ENCODE results near the gene ST8SIA2.
A peak's percentile ranks its signal among the peaks of the same experiment; 100 is the strongest.

The ST8SIA2 gene

GRCh38 chr15:92377083-92377789 lies 16.4 kb upstream of the ST8SIA2 start:
- no peaks in the 10 kb centered on the region for H3K27me3 ChIP-seq (ENCODE audit: insufficient read depth, low read depth, severe bottlenecking)
- H3K36me3 ChIP-seq, result no peaks in the 10 kb centered on the region
- peak; percentile 19 for DNase-seq
- H3K4me3 ChIP-seq (ENCODE audit: low read depth, low read length), result no peak overlapping the region
- H3K27ac ChIP-seq, result no peak overlapping the region
- H3K9me3 ChIP-seq (ENCODE audit: severe bottlenecking), result no peaks in the 10 kb centered on the region
- TF ChIP-seq CTCF (IDR thresholded peaks at IDR 0.05; ENCODE audit: low read depth, low read length), result no peak

GRCh38 chr15:92383519-92384324 lies 10.0 kb upstream of the ST8SIA2 start:
- peak; percentile 60 for TF ChIP-seq CTCF (IDR thresholded peaks at IDR 0.05; ENCODE audit: low read depth, low read length)
- no peaks in the 10 kb centered on the region for H3K27me3 ChIP-seq (ENCODE audit: insufficient read depth, low read depth, severe bottlenecking)
- H3K4me3 ChIP-seq (ENCODE audit: low read depth, low read length), result no peak overlapping the region
- no peaks in the 10 kb centered on the region for H3K9me3 ChIP-seq (ENCODE audit: severe bottlenecking)
- no peak overlapping the region for H3K27ac ChIP-seq
- H3K36me3 ChIP-seq, result no peaks in the 10 kb centered on the region
- peak; percentile 62 for DNase-seq

DNA sequence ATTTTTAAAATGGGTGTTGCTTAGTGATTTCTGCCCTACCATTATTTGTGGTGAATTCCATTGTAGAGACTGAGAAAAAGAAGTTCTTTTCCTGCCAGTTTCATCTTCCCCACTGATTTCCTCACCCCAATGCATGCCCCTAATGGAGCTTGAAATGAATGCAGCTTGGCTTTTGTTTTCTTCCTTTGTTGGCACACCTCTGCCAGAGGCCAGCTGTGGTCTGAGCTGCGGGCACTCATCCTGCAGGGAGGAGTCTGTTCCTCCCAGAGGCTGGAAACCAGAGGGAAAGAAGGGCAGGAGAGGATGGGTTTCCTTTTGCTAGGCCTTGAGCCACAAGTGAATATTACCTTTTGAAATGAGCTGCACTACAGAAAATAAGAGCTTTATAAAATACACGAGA lies 9.3 kb upstream of the ST8SIA2 start:
- H3K27me3 ChIP-seq (ENCODE audit: insufficient read depth, low read depth, severe bottlenecking), result no peaks in the 10 kb centered on the region
- no peak overlapping the region for H3K27ac ChIP-seq
- no peak for DNase-seq
- no peaks in the 10 kb centered on the region for H3K36me3 ChIP-seq
- no peaks in the 10 kb centered on the region for H3K9me3 ChIP-seq (ENCODE audit: severe bottlenecking)
- no peak for TF ChIP-seq CTCF (IDR thresholded peaks at IDR 0.05; ENCODE audit: low read depth, low read length)
- H3K4me3 ChIP-seq (ENCODE audit: low read depth, low read length), result no peak overlapping the region

- H3K36me3 ChIP-seq, result no peaks in the 10 kb centered on the region
- H3K27ac ChIP-seq, result no peak overlapping the region
- H3K27me3 ChIP-seq (ENCODE audit: insufficient read depth, low read depth, severe bottlenecking), result no peaks in the 10 kb centered on the region
- H3K4me3 ChIP-seq (ENCODE audit: low read depth, low read length), result no peak overlapping the region
- DNase-seq, result no peak
- TF ChIP-seq CTCF (IDR thresholded peaks at IDR 0.05; ENCODE audit: low read depth, low read length), result no peak
- no peaks in the 10 kb centered on the region for H3K9me3 ChIP-seq (ENCODE audit: severe bottlenecking)
These were observed 8.6 kb upstream of the ST8SIA2 start for GRCh38 chr15:92385096-92385495.

DNA sequence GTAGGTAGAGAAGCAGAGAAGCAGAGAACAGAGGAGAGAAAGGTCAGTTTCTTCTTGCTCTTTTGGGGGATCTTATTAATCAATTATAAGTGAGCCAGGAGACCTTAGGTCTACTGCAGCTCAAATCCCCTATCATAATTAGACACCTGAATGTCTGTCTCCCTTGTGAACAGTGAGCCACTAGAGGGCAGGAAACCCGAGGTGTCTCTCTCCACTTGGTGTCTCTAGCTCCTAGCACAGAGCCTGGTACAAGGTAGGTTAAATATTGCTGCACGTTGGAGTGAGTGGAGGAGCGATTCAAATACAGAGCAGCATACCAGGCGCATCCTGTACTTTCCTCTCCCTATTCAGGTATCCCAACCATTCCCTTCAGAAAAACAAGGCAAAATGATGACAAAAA lies 2.0 kb upstream of the ST8SIA2 start:
- Histone ChIP-seq H3K27me3 (ENCODE audit: insufficient read depth, low read depth, severe bottlenecking) (peaks cover 5% of the 10 kb centered on the region), H3K4me3 (ENCODE audit: low read depth, low read length) (no peak overlapping the region)
- peak; percentile 71 for DNase-seq

More for the DNA sequence above, 2.0 kb upstream of the ST8SIA2 start:
- Histone ChIP-seq H3K36me3 (0 out of 2 replicates have a peak, but pooled peaks cover 3% of the 10 kb centered on the region), H3K27ac (no peak overlapping the region), H3K9me3 (ENCODE audit: severe bottlenecking) (no peaks in the 10 kb centered on the region)
- peak; percentile 72 for TF ChIP-seq CTCF (IDR thresholded peaks at IDR 0.05; ENCODE audit: low read depth, low read length)

Data from WERI-Rb-1 (cell line).